ENCODE measurements around the gene SPRR2G.

GRCh38 chr1:153174624-153175023 is 23.9 kb upstream of the SPRR2G start:
- TF ChIP-seq CTCF (IDR thresholded peaks at IDR 0.05) = no peak
- no peak for TF ChIP-seq POLR2A (IDR thresholded peaks at IDR 0.05)

Measured in esophagus squamous epithelium (tissue), 4 donors.